Heart left ventricle (tissue), 16 donors: Measurements from ENCODE around the gene PARD6G. TPM values are rescaled to one million over a fixed set of nuclear protein-coding genes. Genes with fewer than 3 reads are reported as not detected.
A peak's percentile ranks its signal among the peaks of the same experiment; 100 is the strongest.

Experiments
- ATAC-seq, 4 donors: fragments of 200-7000 bp; cut with Tn5 transposase; one replicate each; pipeline ENCODE4 v1.9.1; 2020 to 2022; ENCODE audit warnings: moderate library complexity in 4 of 4, mild to moderate bottlenecking in 3 of 4, moderate number of reproducible peaks in 1 of 4
- DNase-seq, 5 donors: peaks; one replicate each; pipeline ENCODE4 v3.0.0-alpha.2; 2020
- H3K27ac ChIP-seq, 12 donors: fragments of 200-600 bp; sonication (generic) in 4 of 12; one replicate each; pipeline versions ENCODE4 v1.5.0 to v1.8.0; 2016 to 2022; ENCODE audit warnings: mild to moderate bottlenecking in 2 of 12
- H3K27me3 ChIP-seq, 9 donors: fragments of 200-600 bp; sonication (generic) in 2 of 9; one replicate each; pipeline versions ENCODE4 v1.5.1 to v1.8.0; 2016 to 2022; ENCODE audit warnings: mild to moderate bottlenecking in 3 of 9
- H3K36me3 ChIP-seq, 9 donors: fragments of 200-600 bp; sonication (generic) in 2 of 9; one replicate each; pipeline versions ENCODE4 v1.5.0 to v1.8.0; 2018 to 2022; ENCODE audit warnings: mild to moderate bottlenecking in 2 of 9
- H3K4me1 ChIP-seq, 12 donors: fragments of 200-600 bp; sonication (generic) in 4 of 12; one replicate each; pipeline versions ENCODE4 v1.5.0 to v1.8.0; 2016 to 2022; ENCODE audit warnings: mild to moderate bottlenecking in 3 of 12
- H3K4me3 ChIP-seq, 12 donors: fragments of 200-600 bp; sonication (generic) in 4 of 12; one replicate each; pipeline versions ENCODE4 v1.5.0 to v1.8.0; 2017 to 2022; ENCODE audit warnings: mild to moderate bottlenecking in 9 of 12, moderate library complexity in 4 of 12
- H3K9me3 ChIP-seq, 12 donors: fragments of 200-600 bp; sonication (generic) in 4 of 12; one replicate each; pipeline versions ENCODE4 v1.5.0 to v1.8.0; 2016 to 2022; ENCODE audit warnings: mild to moderate bottlenecking in 1 of 12
- CTCF ChIP-seq, 12 donors: fragments of 200-600 bp; sonication (generic) in 4 of 12; IDR thresholded peaks; one replicate each; pipeline versions ENCODE4 v1.5.0 to v1.8.0; 2018 to 2022; ENCODE audit warnings: antibody characterized with exemption in 12 of 12, mild to moderate bottlenecking in 5 of 12
- POLR2A ChIP-seq, 2 donors: fragments of 450-650 bp; IDR thresholded peaks; one replicate each; pipeline ENCODE4 v1.6.1; 2017; ENCODE audit warnings: antibody characterized with exemption in 2 of 2, mild to moderate bottlenecking in 2 of 2, moderate library complexity in 2 of 2
- WGBS, 4 donors: extraction: QIAGEN DNeasy Blood & Tissue Kit in 2 of 4; methylation state at CpG; one replicate each; pipeline versions ENCODE4 v1.1.5 to v1.1.7; 2013 to 2018; 5-methylcytosine and 5-hydroxymethylcytosine counted together
- intact Hi-C, 10 donors: fragments of 100-400 bp; cut with DNase I; formaldehyde crosslinking; loops; one replicate each; pipeline versions ENCODE4 v1.11.1 to v1.14.2; 2022
- polyA plus RNA-seq, 2 donors: library from polyadenylated mRNA; stranded (reverse); fragments of 200-250 nt; gene quantifications; one replicate each; pipeline ENCODE4 v1.2.3, GENCODE V29; 2013
- total RNA-seq, 9 donors: library from RNA; depleted of rRNA in 2 of 9; stranded (reverse); fragments of >200 nt in 2 of 9; fragmentation: NEBNext Ultra II Directional in 3 of 9; extraction: Animal tissue kit (Norgen Biotek cat#: 25700) in 3 of 9; gene quantifications; one replicate each; pipeline versions ENCODE4 v1.1.0 to v1.2.4, GENCODE V29; 2016 to 2023
- donor health status: ischemic (EF 13 %, LVEDD 7.1; RV severe dilation, severe dysfunction).
- donor health status: healthy with polysubstance abuse.
- donor health status: DM: no; HTN: yes; CAD: no.
- donor health status: DM: no; HTN: no; CAD: no.
- donor health status: ischemic (EF 25% LVEDD 6.9; RV normal size, moderate dysfunction).
- donor health status: ischemic (EF 25% LVEDD 5.7; RV mildly dilated, moderate dysfunction).
- donor health status: healthy.
- donor health status: DM: yes; HTN: yes; CAD: no.
- donor health status: ischemic (EF 35%, LVEDD 5.7; RV mildly dilated, moderate dysfunction).
- donor health status: nonischemic (EF 11% LVEDD 7.7; RV severe dilation, severe dysfunction).
- donor health status: DM: yes; HTN: yes; CAD: no.
- donor health status: PGD.
- donor health status: ischemic (EF 29% LVEDD 5.4; RV normal size, mild dysfunction).
- donor health status: nonischemic (EF 23%, LVEDD 6.1; RV moderate dilation, normal function).

PARD6G gene
- total and polyA plus RNA-seq, 11 donors, result 0.69 to 4.2 (median 2.2) TPM

DNA sequence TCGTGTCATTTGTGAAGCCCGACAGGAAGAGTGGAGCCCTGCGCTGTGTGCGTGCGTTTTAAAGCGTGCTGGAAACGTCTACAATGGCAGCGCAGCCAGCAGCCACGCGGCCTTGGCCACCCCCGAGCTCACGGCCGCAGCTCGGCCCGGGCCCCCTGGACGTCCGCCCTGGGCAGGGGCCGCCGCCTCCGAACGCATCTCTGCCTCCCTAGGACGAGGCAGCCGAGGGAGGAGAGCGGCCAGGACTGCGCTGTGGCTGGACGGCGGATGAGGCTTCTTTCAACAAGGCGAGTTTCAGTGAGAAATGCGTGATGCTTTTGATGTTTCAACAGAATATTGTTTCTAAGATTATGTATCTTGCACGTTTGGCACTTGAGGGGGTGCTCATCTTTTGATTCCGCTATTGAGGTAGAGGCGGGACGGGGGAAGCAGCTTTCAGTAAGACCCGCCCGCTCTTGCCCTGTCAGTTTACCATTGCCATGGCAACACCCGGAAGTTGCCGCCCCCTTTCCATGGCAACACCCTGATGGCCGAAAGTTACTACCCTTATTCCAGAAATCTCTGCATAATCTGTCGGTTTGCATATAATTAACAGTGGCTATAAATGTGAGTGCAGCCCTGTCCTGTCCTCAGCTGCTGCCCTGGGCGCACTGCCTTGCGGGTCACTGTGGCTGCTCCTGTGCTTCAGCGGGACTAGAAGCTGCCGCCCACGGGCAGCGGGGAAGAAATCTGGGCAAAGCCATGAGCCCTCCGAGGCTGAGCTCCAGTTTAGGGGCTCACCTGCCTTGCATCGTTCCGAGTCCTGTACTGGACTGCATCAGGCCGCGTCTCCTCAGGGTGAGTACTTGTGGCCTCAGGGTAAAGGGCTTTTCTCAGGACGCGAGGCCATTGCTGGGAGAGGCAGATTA lies 99.6 kb downstream of the PARD6G start:
- no peaks in the 10 kb centered on the region for H3K9me3 ChIP-seq
- peak overlapping the region in 4 of 12 donors; percentile 7 to 42 (median 22) for H3K27ac ChIP-seq
- intact Hi-C loops, result no loop called here
- DNase-seq (peak; percentile 80 to 91 (median 83)), ATAC-seq (peak; percentile 88 to 94 (median 91))
- WGBS, 4 donors, result 25 to 43% (median 38%) methylated on average over 39 to 52 of the region's 52 CpGs
- no peaks in the 10 kb centered on the region for H3K36me3 ChIP-seq
- H3K4me3 ChIP-seq, result peak overlapping the region; percentile 22 to 77 (median 58)
- no peaks in the 10 kb centered on the region for H3K27me3 ChIP-seq
- peaks cover 0 to 18% (median 0%) of the 10 kb centered on the region in 12 donors for H3K4me1 ChIP-seq
- TF ChIP-seq CTCF (IDR thresholded peaks at IDR 0.05), result no peak

GRCh38 chr18:80147037-80147417 lies 100.3 kb downstream of the PARD6G start:
- 24 to 41% (median 35%) methylated on average over 12 of the region's 12 CpGs for WGBS, 4 donors
- Histone ChIP-seq H3K27me3 (no peaks in the 10 kb centered on the region), H3K36me3 (no peaks in the 10 kb centered on the region), H3K4me1 (peaks cover 0 to 18% (median 0%) of the 10 kb centered on the region in 12 donors), H3K9me3 (no peaks in the 10 kb centered on the region), H3K27ac (no peak overlapping the region), H3K4me3 (peak overlapping the region; percentile 22 to 77 (median 58))
- intact Hi-C loops, result no loop called here
- TF ChIP-seq POLR2A (IDR thresholded peaks at IDR 0.05), result no peak
- TF ChIP-seq CTCF (IDR thresholded peaks at IDR 0.05), result no peak
- DNase-seq, result no peak
- peak in 2 of 4 donors; percentile 22 to 51 for ATAC-seq

- intact Hi-C loops, result no loop called here
- Histone ChIP-seq H3K9me3 (no peaks in the 10 kb centered on the region), H3K4me1 (peaks cover 0 to 18% (median 0%) of the 10 kb centered on the region in 12 donors), H3K27ac (no peak overlapping the region), H3K27me3 (no peaks in the 10 kb centered on the region), H3K36me3 (peaks cover 0 to 6% (median 4%) of the 10 kb centered on the region in 9 donors), H3K4me3 (no peak overlapping the region)
- TF ChIP-seq POLR2A (IDR thresholded peaks at IDR 0.05) (no peak), CTCF (IDR thresholded peaks at IDR 0.05) (no peak)
- ATAC-seq (no peak), DNase-seq (no peak)
- WGBS, 4 donors, result 85 to 90% (median 88%) methylated on average over 5 of the region's 5 CpGs
These were observed 102.0 kb downstream of the PARD6G start for GRCh38 chr18:80145196-80145804.

GRCh38 chr18:80143881-80144280 lies 103.4 kb downstream of the PARD6G start:
- Histone ChIP-seq H3K9me3 (no peaks in the 10 kb centered on the region), H3K36me3 (peaks cover 0 to 19% (median 16%) of the 10 kb centered on the region in 9 donors), H3K27me3 (no peaks in the 10 kb centered on the region), H3K27ac (no peak overlapping the region), H3K4me1 (peaks cover 0 to 16% (median 0%) of the 10 kb centered on the region in 12 donors), H3K4me3 (no peak overlapping the region)
- DNase-seq, result no peak
- WGBS, 4 donors, result 58 to 64% (median 62%) methylated on average over 2 of the region's 2 CpGs
- TF ChIP-seq POLR2A (IDR thresholded peaks at IDR 0.05), result no peak
- no peak for TF ChIP-seq CTCF (IDR thresholded peaks at IDR 0.05)
- no peak for ATAC-seq
- intact Hi-C loops, result no loop called here
